B cell (primary cell): Measurements from ENCODE around the gene KNOP1. TPM values are rescaled to one million over a fixed set of nuclear protein-coding genes. Genes with fewer than 3 reads are reported as not detected.

Experiments used
- ATAC-seq: fragments of 200-7000 bp; cut with Tn5 transposase; one replicate; pipeline ENCODE4 v1.10.0; 2021; ENCODE audit warnings: low read depth, mild to moderate bottlenecking, moderate number of reproducible peaks, moderate library complexity
- CTCF ChIA-PET: fragments of 350-600 bp; sonication (Branson Sonifier 250); formaldehyde crosslinking; loops from one replicate; lab custom pipeline; 2021; ENCODE audit warnings: antibody characterized with exemption, inconsistent platforms; lab: Charles Lee
- POLR2A ChIA-PET: fragments of 350-600 bp; sonication (Branson Sonifier 250); formaldehyde crosslinking; loops from one replicate; lab custom pipeline; 2021; ENCODE audit warnings: antibody characterized with exemption; lab: Charles Lee
- DNase-seq: peaks from one replicate; pipeline ENCODE4 v3.0.0; 2013
- H2AFZ ChIP-seq: 2 replicates; pipeline ENCODE4 v1.6.1; 2012; ENCODE audit warnings: mild to moderate bottlenecking, low read depth, low read length; ENCODE audit not compliant: insufficient read depth, poor library complexity, severe bottlenecking
- H3K27ac ChIP-seq, 2 donors: 1 replicate in 1 of 2; 2 replicates in 1 of 2; pipeline ENCODE4 v1.5.1; 2012 to 2013; ENCODE audit warnings: low read length in 2 of 2, mild to moderate bottlenecking in 2 of 2, moderate library complexity in 1 of 2
- H3K27me3 ChIP-seq, 4 experiments: fragments of 200-600 bp in 1 of 4; sonication (generic) in 1 of 4; replicated peaks in 1 of 4; 1 replicate in 2 of 4; 2 replicates in 2 of 4; pipeline versions ENCODE4 v1.6.1 to v1.7.0; 2013 to 2016; ENCODE audit warnings: low read length in 3 of 4, mild to moderate bottlenecking in 2 of 4, mixed read lengths in 1 of 4, moderate library complexity in 1 of 4; ENCODE audit not compliant: insufficient read depth in 4 of 4, control insufficient read depth in 3 of 4; ENCODE audit errors: control extremely low read depth in 1 of 4
- H3K36me3 ChIP-seq, 2 experiments: replicated peaks in 1 of 2; 1 replicate in 1 of 2; 2 replicates in 1 of 2; pipeline versions ENCODE4 v1.6.1 to v1.7.1; 2013; ENCODE audit warnings: low read length in 1 of 2; ENCODE audit not compliant: insufficient read depth in 2 of 2, control insufficient read depth in 1 of 2; ENCODE audit errors: control extremely low read depth in 1 of 2, extremely low read depth in 1 of 2
- H3K4me1 ChIP-seq, 2 donors: fragments of 200-600 bp in 1 of 2; sonication (generic) in 1 of 2; 1 replicate in 1 of 2; 2 replicates in 1 of 2; pipeline versions ENCODE4 v1.5.1 to v1.6.1; 2013 to 2017; ENCODE audit warnings: low read length in 2 of 2; ENCODE audit not compliant: control insufficient read depth in 2 of 2, insufficient read depth in 2 of 2
- H3K4me2 ChIP-seq: replicated peaks from 2 replicates; pipeline ENCODE3; 2012; ENCODE audit warnings: mild to moderate bottlenecking, low read depth, low read length; ENCODE audit not compliant: poor library complexity, severe bottlenecking
- H3K4me3 ChIP-seq, 5 experiments: fragments of 200-600 bp in 1 of 5; sonication (generic) in 1 of 5; 1 replicate in 3 of 5; 2 replicates in 2 of 5; pipeline versions ENCODE4 v1.5.1 to v1.7.0; 2011 to 2016; ENCODE audit warnings: low read length in 4 of 5, mild to moderate bottlenecking in 4 of 5, low read depth in 2 of 5, control low read depth in 1 of 5, moderate library complexity in 1 of 5; ENCODE audit not compliant: insufficient read depth in 1 of 5; ENCODE audit errors: control extremely low read depth in 1 of 5, extremely low read depth in 1 of 5
- H3K79me2 ChIP-seq: fragments of 200-600 bp; sonication (generic); one replicate; pipeline ENCODE4 v1.6.0; 2016; ENCODE audit warnings: low read length; ENCODE audit not compliant: control insufficient read depth, insufficient read depth
- H3K9ac ChIP-seq: fragments of 200-600 bp; sonication (generic); 2 replicates; pipeline ENCODE4 v1.6.1; 2017; ENCODE audit warnings: mild to moderate bottlenecking, low read length, moderate library complexity
- H3K9me3 ChIP-seq, 3 donors: one replicate each; pipeline versions ENCODE4 v1.6.1 to v1.7.1; 2013; ENCODE audit warnings: low read length in 2 of 3; ENCODE audit not compliant: control insufficient read depth in 2 of 3, insufficient read depth in 1 of 3; ENCODE audit errors: control extremely low read depth in 1 of 3
- H4K20me1 ChIP-seq: 2 replicates; pipeline ENCODE4 v1.6.0; 2012; ENCODE audit warnings: mild to moderate bottlenecking, low read length; ENCODE audit not compliant: insufficient read depth, control insufficient read depth, poor library complexity, severe bottlenecking
- H3K27ac Mint-ChIP-seq: one replicate; pipeline ENCODE4 v1.8.0; 2021; ENCODE audit warnings: mixed read lengths
- H3K27me3 Mint-ChIP-seq: one replicate; pipeline ENCODE4 v1.8.0; 2021; ENCODE audit warnings: mixed read lengths
- H3K4me1 Mint-ChIP-seq: one replicate; pipeline ENCODE4 v1.8.0; 2021; ENCODE audit warnings: mixed read lengths
- H3K4me3 Mint-ChIP-seq: one replicate; pipeline ENCODE4 v1.8.0; 2021; ENCODE audit warnings: mixed read lengths
- H3K9me3 Mint-ChIP-seq: one replicate; pipeline ENCODE4 v1.8.0; 2022; ENCODE audit warnings: mixed read lengths; ENCODE audit not compliant: insufficient read depth
- EZH2 ChIP-seq: IDR thresholded peaks from 2 replicates; pipeline ENCODE4 v1.6.1; 2012; ENCODE audit warnings: borderline replicate concordance, low read depth, mild to moderate bottlenecking, moderate library complexity, low read length; ENCODE audit not compliant: insufficient read depth, poor library complexity, severe bottlenecking
- WGBS: methylation state at CpG from one replicate; pipeline ENCODE4 v1.1.5; 2013; ENCODE audit warnings: missing lambda C conversion rate; ENCODE audit not compliant: insufficient coverage; 5-methylcytosine and 5-hydroxymethylcytosine counted together
- intact Hi-C: fragments of 100-400 bp; cut with micrococcal nuclease; formaldehyde crosslinking; loops from one replicate; pipeline ENCODE4 v1.10.0; 2022
- polyA plus RNA-seq: library from polyadenylated mRNA; depleted of rRNA; stranded (reverse); fragments of >200 nt; gene quantifications from 2 replicates; pipeline ENCODE4 v1.2.3, GENCODE V29; 2012
- total RNA-seq, 2 donors: library from RNA; stranded (reverse); fragments of 120-200 nt in 1 of 2; gene quantifications; 1 replicate in 1 of 2; 2 replicates in 1 of 2; pipeline versions ENCODE4 v1.2.3 to v1.2.4, GENCODE V29; 2013 to 2022
- TF ChIP-seq, protein P1 (sequence below): fragments of 200-600 bp; IDR thresholded peaks from one replicate; pipeline ENCODE4 v1.8.0; 2022; ENCODE audit warnings: antibody characterized with exemption, mild to moderate bottlenecking

Gene KNOP1
- total and polyA plus RNA-seq, 2 donors (not counting 1 experiment from before 2014, with no cell fraction given): 1.6 to 16.9 TPM

GRCh38 chr16:19674485-19674884 lies 43.5 kb downstream of the KNOP1 start:
- Histone ChIP-seq H3K4me1 (no peaks in the 10 kb centered on the region), H3K27me3 (no peaks in the 10 kb centered on the region), H3K9me3 (no peaks in the 10 kb centered on the region), H3K27ac (no peak overlapping the region), H4K20me1 (no peaks in the 10 kb centered on the region), H2AFZ (no peak overlapping the region), H3K4me2 (no peak overlapping the region), H3K4me3 (no peak overlapping the region), H3K79me2 (no peaks in the 10 kb centered on the region), H3K9ac (no peak overlapping the region), H3K36me3 (peaks cover 4 to 13% of the 10 kb centered on the region in 2 experiments)
- no peak for DNase-seq
- intact Hi-C loops: no loop called here
- no peak for ATAC-seq
- no peak for TF ChIP-seq EZH2
- TF ChIP-seq, protein P1, sequence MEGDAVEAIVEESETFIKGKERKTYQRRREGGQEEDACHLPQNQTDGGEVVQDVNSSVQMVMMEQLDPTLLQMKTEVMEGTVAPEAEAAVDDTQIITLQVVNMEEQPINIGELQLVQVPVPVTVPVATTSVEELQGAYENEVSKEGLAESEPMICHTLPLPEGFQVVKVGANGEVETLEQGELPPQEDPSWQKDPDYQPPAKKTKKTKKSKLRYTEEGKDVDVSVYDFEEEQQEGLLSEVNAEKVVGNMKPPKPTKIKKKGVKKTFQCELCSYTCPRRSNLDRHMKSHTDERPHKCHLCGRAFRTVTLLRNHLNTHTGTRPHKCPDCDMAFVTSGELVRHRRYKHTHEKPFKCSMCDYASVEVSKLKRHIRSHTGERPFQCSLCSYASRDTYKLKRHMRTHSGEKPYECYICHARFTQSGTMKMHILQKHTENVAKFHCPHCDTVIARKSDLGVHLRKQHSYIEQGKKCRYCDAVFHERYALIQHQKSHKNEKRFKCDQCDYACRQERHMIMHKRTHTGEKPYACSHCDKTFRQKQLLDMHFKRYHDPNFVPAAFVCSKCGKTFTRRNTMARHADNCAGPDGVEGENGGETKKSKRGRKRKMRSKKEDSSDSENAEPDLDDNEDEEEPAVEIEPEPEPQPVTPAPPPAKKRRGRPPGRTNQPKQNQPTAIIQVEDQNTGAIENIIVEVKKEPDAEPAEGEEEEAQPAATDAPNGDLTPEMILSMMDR: no peak
- no CpG with 5 or more reads among the region's 5 CpGs for WGBS
- Mint-ChIP-seq H3K4me1 (no peaks in the 10 kb centered on the region), H3K27ac (no peak overlapping the region), H3K27me3 (no peaks in the 10 kb centered on the region), H3K9me3 (no peaks in the 10 kb centered on the region), H3K4me3 (no peak overlapping the region)
- ChIA-PET CTCF (interaction anchor here (1.2 kb wide), 1 partner anchor 7 kb away, joined by 3 read pairs; no protein-coding TSS in a partner anchor), POLR2A (no interaction called here)

- no peaks in the 10 kb centered on the region for H4K20me1 ChIP-seq
- no peak overlapping the region for H3K27ac ChIP-seq
- no peak for DNase-seq
- no peaks in the 10 kb centered on the region for H3K4me1 ChIP-seq
- H3K4me1 Mint-ChIP-seq: no peaks in the 10 kb centered on the region
- H3K27ac Mint-ChIP-seq: no peak overlapping the region
- H3K27me3 Mint-ChIP-seq: no peaks in the 10 kb centered on the region
- CTCF ChIA-PET: interaction anchor here (0.6 to 0.7 kb wide), 2 partner anchors 22 to 1175 kb away, joined by 3 read pairs; no protein-coding TSS in a partner anchor
- H3K9ac ChIP-seq: no peak overlapping the region
- POLR2A ChIA-PET: no interaction called here
- no peak for TF ChIP-seq EZH2
- TF ChIP-seq, protein P1: no peak
- no peaks in the 10 kb centered on the region for H3K27me3 ChIP-seq
- H3K4me2 ChIP-seq: no peak overlapping the region
- no peak for ATAC-seq
- H3K36me3 ChIP-seq: peaks cover 2 to 12% of the 10 kb centered on the region in 2 experiments
- H3K79me2 ChIP-seq: no peaks in the 10 kb centered on the region
- intact Hi-C loops: no loop called here
- WGBS: 100% methylated on average over 1 of the region's 4 CpGs
- H3K4me3 ChIP-seq: no peak overlapping the region
- H2AFZ ChIP-seq: no peak overlapping the region
- no peaks in the 10 kb centered on the region for H3K9me3 ChIP-seq
- H3K4me3 Mint-ChIP-seq: no peak overlapping the region
- H3K9me3 Mint-ChIP-seq: no peaks in the 10 kb centered on the region
These were observed 45.6 kb downstream of the KNOP1 start for GRCh38 chr16:19672378-19672777.
